ENCODE measurements around the gene ACER2.

The ACER2 gene

DNA sequence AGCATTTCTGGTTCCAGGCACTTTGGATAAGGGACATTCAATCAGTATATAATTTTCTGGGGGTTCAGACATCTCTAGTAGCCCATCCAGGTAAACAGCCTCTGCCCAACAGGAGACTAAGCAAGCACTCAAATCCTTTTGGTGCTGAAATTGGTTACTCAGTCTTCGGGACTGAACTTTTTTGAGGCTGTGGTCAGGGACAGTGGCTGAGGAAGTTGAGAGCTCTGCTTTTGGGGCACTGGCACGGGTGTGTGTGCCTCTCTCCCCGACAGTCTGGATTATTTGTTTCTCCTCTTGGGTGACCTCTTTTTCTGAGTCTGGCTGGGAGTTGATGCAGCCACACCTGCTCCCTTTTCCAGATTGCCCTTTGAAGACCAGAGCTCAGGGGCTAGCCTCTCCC lies 47.6 kb downstream of the ACER2 start:
- no peak for DNase-seq (ENCODE audit: low read depth in 2 of 2)

- DNase-seq (ENCODE audit: low read depth in 2 of 2), result peak; percentile 30 to 58
Observed at GRCh38 chr9:19456996-19457692, 48.3 kb downstream of the ACER2 start.

DNA sequence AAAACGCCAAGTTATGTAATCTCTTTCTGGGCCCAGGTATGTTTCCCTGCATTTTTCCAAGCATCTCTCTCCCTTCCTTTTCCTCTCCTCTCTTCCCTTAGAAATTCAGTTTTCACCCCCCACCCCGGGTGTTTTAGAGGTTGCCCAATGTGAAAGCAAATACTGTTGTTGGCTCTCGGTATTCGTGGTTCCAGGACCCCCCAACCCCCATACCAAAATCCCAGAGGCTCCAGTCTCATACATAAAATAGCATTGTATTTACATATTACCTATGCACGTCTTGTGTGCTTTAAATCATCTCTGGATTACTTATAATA lies 48.8 kb downstream of the ACER2 start:
- DNase-seq (ENCODE audit: low read depth in 2 of 2), result no peak

GRCh38 chr9:19460243-19460642 lies 51.4 kb downstream of the ACER2 start:
- DNase-seq (ENCODE audit: low read depth in 2 of 2), result no peak

- DNase-seq (ENCODE audit: low read depth in 2 of 2), result no peak
Observed at GRCh38 chr9:19461135-19461534, 52.3 kb downstream of the ACER2 start.

DNA sequence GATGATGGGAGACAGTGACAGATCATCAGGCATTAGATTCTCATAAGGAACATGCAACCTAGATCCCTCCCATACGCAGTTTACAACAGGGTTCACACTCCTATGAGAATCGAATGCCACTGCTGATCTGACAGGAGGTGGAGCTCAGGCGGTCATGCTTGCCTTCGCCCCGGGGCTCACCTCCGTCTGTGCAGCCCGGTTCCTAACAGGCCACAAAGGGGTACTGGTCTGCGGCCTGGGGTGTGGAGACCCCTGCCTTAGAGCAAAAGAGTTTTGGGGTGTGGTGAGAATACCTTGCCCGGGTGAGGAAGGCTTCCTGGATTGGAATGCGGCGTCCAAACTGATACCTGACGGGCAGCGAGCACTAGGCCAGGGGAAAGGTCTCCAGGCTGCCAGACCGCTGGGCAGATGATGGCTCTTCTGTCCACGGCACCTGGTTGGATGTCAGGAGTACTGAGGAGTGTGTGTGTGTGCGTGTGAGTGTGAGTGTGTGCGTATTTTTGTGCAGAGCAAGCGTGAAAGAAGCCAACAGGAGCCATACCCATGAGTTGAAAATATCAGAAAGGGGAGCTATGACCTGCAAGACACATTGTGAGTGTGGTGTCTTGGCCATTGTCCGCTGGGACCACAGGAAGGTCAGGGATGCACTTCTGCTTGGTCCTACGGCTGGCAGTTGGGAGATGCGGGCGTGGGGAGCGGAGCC lies 55.4 kb downstream of the ACER2 start:
- no peak for DNase-seq (ENCODE audit: low read depth in 2 of 2)

DNA sequence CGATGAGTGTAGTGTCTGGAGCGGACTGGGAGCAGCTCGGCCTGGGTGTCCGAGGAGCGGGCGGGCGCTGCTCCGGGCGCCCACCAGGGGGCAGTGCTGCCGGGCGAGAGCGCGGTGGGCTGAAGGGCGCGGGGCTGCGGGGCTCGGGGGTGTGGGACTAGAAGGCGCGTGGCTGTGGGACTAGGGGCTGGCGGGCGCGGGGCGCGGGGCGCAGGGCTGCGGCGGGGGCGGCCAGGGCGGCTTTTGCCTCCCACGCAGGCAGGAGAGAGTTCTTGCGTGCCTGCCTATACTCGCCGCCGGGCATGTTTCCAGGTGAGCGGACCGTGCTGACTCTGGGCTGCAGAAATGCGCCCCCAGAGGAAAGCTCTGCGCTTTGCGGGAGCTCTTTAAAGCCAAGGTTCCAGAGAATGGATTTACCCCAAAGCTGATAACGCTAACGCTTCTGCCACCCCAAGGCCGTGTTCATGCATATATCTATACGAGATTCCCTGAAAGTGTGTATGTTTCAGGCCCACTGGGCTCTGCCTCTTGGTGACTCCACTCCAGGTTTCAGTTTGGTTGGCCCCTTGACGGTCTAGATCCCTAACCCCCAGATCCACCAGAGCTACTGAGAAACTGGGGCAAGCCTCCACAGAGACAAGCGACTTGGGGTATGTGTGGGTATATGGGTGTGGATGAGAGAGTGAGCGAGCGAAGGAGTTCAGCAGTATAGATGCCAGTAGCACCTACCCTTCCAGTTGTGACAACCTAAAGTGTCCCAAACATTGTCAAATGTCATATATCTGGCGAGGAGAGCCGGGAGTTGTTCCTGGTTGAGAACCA lies 56.2 kb downstream of the ACER2 start:
- DNase-seq (ENCODE audit: low read depth in 2 of 2), result peak; percentile 48 to 64

DNA sequence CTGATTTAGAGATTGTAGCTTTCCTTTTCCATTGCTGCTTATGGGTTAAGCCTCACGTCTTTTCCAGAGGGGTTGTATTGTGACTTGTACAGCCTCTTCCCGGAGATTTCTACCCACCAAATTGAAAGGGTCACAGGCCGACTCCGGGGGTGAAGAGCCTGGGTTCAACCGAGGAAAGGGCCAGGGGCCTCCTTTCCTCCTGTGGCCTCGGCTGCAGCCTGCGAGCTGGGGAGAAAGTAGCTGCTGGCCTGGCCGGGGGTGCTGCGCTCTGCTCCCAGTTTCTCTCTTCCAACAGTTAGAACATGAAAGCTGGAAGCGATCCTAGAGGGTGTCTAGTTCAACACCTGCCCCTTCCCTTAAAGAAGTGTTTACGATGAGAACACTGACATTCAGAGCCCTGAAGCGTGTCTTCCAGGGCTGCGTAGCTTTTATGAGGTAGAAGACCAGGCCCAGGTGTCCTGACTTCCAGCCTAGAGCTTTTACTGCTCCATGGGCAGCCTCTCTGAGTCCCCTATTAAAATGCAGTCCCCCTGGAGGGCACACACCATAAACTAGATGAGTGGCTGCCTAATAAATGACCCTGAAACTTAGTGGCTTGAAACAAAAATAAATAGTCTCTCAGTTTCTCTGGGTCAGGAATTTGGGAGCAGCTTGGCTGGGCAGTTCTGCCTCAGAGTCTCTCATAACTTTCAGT lies 56.9 kb downstream of the ACER2 start:
- DNase-seq (ENCODE audit: low read depth in 2 of 2), result no peak

- DNase-seq (ENCODE audit: low read depth in 2 of 2), result no peak
Observed at GRCh38 chr9:19466280-19466639, 57.5 kb downstream of the ACER2 start.

- DNase-seq (ENCODE audit: low read depth in 2 of 2), result no peak
Observed at GRCh38 chr9:19469271-19469670, 60.5 kb downstream of the ACER2 start.

GRCh38 chr9:19470567-19470966 lies 61.8 kb downstream of the ACER2 start:
- no peak for DNase-seq (ENCODE audit: low read depth in 2 of 2)

- DNase-seq (ENCODE audit: low read depth in 2 of 2), result no peak
Observed at GRCh38 chr9:19470981-19471650, 62.3 kb downstream of the ACER2 start.

DNA sequence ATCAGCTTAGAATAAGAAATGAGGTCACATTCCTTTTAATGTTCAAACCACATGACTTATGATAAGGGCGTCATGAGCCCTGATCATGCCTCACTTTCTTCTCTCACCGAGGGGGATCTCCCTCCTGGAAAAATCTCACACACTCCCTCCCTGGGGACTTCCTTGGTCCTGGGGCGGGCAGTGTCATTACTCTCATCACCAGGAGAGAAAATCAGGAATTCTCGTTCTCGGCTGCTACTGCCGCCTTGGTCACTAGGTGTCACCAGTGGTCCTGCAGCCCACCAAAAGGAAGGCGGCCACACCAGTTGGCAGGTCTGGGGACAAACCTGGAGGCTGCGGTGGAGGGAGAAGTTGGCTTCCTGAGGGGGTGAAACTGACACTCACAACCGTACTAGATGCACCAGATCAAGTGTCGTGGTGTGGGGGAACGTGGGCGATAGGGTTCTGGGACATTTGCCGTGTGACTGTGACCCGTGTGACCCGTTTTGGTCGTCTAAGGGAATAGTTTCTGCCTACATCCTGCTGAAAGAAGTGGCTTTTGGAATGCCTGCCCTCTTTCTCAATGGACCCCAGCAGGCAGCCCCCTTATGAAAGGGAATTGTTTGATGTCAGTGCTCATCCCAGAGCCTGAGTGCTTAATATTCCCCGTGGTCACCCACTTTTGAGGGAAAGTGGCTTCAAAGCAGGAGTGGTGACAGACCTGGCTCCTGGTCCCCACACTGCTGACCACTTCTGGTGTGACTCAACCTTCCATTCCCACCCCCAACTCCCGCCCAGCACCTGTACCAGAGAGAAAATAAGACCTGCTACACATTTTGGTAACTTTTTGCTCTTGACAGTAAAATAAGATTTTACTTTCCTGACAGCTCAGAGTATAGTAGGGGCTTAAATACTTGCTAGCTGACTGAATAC lies 63.2 kb downstream of the ACER2 start:
- peak; percentile 44 to 55 for DNase-seq (ENCODE audit: low read depth in 2 of 2)

GRCh38 chr9:19473605-19474004 lies 64.8 kb downstream of the ACER2 start:
- no peak for DNase-seq (ENCODE audit: low read depth in 2 of 2)

- no peak for DNase-seq (ENCODE audit: low read depth in 2 of 2)
Observed at GRCh38 chr9:19479874-19480273, 71.1 kb downstream of the ACER2 start.

DNA sequence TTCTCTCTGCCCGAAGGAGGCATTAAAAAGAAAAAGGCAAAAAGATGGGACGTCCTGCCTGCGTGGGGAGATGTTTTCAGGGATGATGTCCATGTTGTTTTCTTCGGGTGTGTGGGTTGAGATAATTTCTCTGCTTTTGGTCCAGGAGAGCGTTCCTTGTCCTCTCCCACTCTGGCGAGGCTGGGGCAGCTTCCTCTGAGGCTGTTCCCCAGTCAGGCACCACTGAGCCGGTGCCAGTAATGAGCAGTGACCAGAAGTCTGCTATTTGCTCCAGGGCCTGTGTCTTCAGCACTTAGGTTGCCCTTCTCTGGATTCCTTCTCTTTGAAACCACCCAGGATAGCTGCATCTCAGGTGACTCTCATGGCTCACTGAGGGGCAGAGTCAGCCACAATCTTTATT lies 71.5 kb downstream of the ACER2 start:
- no peak for DNase-seq (ENCODE audit: low read depth in 2 of 2)

DNA sequence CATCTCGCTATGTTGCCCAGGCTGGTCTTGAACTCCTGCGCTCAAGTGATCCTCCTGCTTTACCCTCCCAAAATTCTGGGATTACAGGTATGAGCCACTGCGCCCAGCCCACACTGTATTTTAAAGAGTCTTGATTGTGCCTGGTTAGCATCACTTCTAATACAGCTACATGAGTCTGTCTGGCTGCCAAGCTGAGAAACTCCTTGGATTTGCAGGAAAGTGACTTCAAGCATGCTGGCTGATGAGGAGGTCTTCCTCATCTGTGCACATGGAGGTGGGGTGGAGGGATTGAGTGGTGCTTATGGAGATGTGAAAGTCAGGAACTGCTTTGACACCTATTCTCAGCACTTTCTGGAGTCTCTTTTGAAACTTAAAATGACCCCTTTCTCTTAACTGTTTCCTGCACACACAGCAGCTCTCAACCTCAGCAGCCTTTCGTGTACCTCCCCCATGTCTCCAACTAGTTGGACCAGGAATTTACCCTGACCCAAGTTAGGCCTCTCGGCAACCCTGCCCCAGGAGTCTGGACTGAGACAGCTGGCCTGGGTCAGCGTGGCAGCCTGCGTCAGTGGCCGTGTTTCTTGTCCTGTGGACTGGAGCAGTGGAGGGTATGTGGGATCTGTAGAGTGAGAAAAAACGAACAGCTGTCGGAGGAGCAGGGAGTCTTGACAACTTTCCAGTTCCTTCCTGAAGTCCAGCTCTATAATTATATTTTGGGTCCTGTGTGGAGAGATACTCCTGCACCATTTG lies 72.5 kb downstream of the ACER2 start:
- no peak for DNase-seq (ENCODE audit: low read depth in 2 of 2)

DNA sequence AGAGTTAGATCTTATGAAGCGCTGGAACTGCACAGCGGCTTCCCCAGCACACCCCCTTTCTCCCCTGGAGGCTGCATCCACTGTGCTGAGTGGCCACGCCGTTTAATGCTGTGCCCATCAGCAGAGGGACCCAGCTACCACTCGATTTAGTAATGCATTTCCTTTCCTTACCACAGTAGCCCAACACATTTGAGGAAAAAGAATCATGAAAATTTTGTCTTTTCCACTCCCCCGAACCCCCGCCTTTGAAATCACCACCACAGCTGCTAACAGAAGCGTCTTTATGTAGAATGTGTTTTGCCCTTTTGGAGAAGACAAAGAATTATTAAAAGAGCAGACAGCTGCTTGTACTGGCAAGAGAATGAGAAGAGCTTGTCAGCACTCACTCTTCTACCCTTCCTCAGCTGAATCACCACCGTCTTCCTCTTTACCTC lies 73.2 kb downstream of the ACER2 start:
- DNase-seq (ENCODE audit: low read depth in 2 of 2), result no peak

GRCh38 chr9:19484699-19485098 lies 75.9 kb downstream of the ACER2 start:
- no peak for DNase-seq (ENCODE audit: low read depth in 2 of 2)

GRCh38 chr9:19485193-19485592 lies 76.4 kb downstream of the ACER2 start:
- DNase-seq (ENCODE audit: low read depth in 2 of 2), result no peak

All from stimulated activated CD4-positive, alpha-beta T cell treated with anti-CD3 and anti-CD28 coated beads, Interleukin-15, amount 100 ng/mL, for 48 hours (primary cell).